ENCODE measurements around the gene GAGE13. TPM values are rescaled to one million over a fixed set of nuclear protein-coding genes. Genes with fewer than 3 reads are reported as not detected.

GAGE13 gene
- polyA plus RNA-seq, 1 of the 3 experiments (the other 2 are of a cell fraction), result not detected

DNA sequence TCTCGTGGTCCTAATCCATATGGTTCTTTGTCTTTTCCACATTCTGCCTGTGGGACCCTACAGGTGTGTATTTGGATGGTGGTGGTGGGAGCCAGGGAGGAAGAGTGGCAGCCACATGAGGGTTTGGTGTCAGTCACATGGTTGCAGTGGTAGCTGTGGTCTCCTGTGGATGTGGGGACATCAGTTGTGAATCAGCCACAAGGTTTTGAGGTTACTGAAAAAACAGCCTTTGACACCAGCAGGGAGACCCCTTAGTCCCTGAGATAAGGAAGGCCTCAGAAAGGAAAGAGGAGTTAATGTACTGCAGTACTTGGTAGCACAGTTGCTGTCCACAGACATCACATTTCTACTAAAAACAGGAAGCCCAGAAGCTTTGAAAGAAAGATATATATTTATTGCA is 43.7 kb upstream of the GAGE13 start (continued):
- no peak for TF ChIP-seq FOXM1 (IDR thresholded peaks at IDR 0.05; ENCODE audit: low read depth)

DNA sequence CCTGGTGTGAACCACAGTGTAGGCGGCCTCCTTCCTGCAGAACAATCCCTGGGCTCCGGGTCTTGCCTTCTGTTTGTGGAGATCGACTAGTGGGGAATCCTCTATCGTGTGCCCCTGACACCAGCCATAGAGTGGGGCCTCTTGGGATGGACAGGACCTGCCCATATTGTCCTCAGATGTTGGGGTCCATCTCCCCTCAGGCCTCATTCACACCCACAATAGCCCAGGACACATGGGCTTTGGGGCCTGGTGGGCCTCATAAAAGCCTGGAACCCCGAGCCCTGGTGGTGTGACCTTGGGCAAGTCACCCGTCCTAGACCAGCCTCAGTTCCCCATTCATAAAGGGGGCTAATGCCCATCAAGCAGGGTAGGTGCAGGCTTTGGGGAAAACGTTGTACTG is 41.2 kb upstream of the GAGE13 start:
- POLR2A ChIA-PET, result no interaction called here
- CTCF ChIA-PET, result no interaction called here

DNA sequence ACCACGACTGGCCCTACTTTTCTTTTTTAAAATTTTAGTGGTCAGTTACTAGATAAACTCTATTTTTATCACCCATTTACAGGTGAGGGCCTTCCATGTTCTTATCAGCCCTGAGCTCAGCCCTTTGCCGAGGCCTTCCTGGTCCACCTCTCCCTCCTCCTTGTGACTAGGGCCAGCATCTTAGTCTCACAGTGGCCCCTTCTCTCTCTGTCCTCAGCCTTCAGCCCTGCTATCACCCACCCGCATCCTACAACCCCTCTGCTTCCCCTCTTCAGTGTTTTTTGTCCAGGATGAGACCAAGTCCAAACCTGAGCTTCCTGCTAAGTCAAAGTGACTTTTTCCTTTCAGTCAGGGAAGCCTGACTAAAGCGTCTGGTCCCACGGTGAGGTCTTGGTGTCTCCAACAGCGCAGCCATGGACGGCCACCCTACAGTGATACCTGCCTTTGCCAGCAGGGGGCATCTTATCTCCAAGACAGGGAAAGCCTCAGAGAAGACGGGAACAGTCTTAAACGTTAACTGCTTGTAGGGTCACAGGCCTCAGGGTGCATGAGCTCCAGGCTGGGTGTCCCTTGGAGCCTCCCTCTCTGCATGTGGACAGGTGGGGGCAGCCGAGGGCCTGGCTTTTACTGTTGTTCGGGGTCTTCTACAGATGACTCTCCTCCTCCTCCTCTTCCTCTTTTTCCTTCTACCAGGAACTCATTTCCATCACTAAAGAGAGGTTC is 39.6 kb upstream of the GAGE13 start:
- Histone ChIP-seq H3K27ac (ENCODE audit: low read depth in 2 of 2, low read length in 1 of 2) (no peak overlapping the region), H3K9ac (no peak overlapping the region), H4K20me1 (ENCODE audit: insufficient read depth) (no peaks in the 10 kb centered on the region), H3K36me3 (replicated peaks in 1 of 2; ENCODE audit: control insufficient read depth in 1 of 2, insufficient read depth in 2 of 2, low read length in 1 of 2) (no peaks in the 10 kb centered on the region), H2AFZ (ENCODE audit: low read depth) (no peak overlapping the region), H3K4me1 (ENCODE audit: control insufficient read depth in 1 of 2, insufficient read depth in 2 of 2, low read depth in 1 of 2, low read length in 1 of 2) (no peaks in the 10 kb centered on the region), H3K79me2 (ENCODE audit: insufficient read depth) (no peaks in the 10 kb centered on the region), H3K4me2 (no peak overlapping the region), H3F3A (replicated peaks; ENCODE audit: insufficient read depth) (no peaks in the 10 kb centered on the region), H3K9me3 (no peaks in the 10 kb centered on the region), H3K4me3 (ENCODE audit: low read depth in 2 of 2, low read length in 1 of 2) (peak overlapping the region in 1 of 2 experiments; percentile 19; a peak in 1 of 4 replicates), H3K9me2 (no peaks in the 10 kb centered on the region), H3K27me3 (ENCODE audit: insufficient read depth) (peaks cover 23% of the 10 kb centered on the region; the same call in 1 of the 2 replicates)
- WGBS (ENCODE audit: low lambda C conversion rate), result 16% methylated on average over 11 of the region's 11 CpGs
- DNase-seq, result peak; percentile 60
- CTCF ChIA-PET, result interaction anchor here (0.6 to 2.2 kb wide), 11 partner anchors 8 to 548 kb away, joined by 3 to 9 read pairs (median 3); no protein-coding TSS in a partner anchor
- POLR2A ChIA-PET, result no interaction called here
- peak; percentile 56 for TF ChIP-seq SMC3 (IDR thresholded peaks at IDR 0.05; ENCODE audit: low read depth, low read length)
- TF ChIP-seq, protein P1, sequence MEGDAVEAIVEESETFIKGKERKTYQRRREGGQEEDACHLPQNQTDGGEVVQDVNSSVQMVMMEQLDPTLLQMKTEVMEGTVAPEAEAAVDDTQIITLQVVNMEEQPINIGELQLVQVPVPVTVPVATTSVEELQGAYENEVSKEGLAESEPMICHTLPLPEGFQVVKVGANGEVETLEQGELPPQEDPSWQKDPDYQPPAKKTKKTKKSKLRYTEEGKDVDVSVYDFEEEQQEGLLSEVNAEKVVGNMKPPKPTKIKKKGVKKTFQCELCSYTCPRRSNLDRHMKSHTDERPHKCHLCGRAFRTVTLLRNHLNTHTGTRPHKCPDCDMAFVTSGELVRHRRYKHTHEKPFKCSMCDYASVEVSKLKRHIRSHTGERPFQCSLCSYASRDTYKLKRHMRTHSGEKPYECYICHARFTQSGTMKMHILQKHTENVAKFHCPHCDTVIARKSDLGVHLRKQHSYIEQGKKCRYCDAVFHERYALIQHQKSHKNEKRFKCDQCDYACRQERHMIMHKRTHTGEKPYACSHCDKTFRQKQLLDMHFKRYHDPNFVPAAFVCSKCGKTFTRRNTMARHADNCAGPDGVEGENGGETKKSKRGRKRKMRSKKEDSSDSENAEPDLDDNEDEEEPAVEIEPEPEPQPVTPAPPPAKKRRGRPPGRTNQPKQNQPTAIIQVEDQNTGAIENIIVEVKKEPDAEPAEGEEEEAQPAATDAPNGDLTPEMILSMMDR (IDR thresholded peaks at IDR 0.05), result peak; percentile 77
- peak; percentile 59 for TF ChIP-seq RAD21 (IDR thresholded peaks at IDR 0.05; ENCODE audit: low read length)
- no peak for TF ChIP-seq FOXM1 (IDR thresholded peaks at IDR 0.05; ENCODE audit: low read depth)
- no peak for TF ChIP-seq MEF2A (IDR thresholded peaks at IDR 0.05; ENCODE audit: borderline replicate concordance, low read depth)
- TF ChIP-seq FOXJ3 (CRISPR knock-in tag; IDR thresholded peaks at IDR 0.05), result no peak
- TF ChIP-seq POLR2AphosphoS5 (IDR thresholded peaks at IDR 0.05; ENCODE audit: low read depth, low read length), result no peak
- TF ChIP-seq MXI1 (IDR thresholded peaks at IDR 0.05; ENCODE audit: low read depth, low read length), result no peak
- TF ChIP-seq, protein P2, sequence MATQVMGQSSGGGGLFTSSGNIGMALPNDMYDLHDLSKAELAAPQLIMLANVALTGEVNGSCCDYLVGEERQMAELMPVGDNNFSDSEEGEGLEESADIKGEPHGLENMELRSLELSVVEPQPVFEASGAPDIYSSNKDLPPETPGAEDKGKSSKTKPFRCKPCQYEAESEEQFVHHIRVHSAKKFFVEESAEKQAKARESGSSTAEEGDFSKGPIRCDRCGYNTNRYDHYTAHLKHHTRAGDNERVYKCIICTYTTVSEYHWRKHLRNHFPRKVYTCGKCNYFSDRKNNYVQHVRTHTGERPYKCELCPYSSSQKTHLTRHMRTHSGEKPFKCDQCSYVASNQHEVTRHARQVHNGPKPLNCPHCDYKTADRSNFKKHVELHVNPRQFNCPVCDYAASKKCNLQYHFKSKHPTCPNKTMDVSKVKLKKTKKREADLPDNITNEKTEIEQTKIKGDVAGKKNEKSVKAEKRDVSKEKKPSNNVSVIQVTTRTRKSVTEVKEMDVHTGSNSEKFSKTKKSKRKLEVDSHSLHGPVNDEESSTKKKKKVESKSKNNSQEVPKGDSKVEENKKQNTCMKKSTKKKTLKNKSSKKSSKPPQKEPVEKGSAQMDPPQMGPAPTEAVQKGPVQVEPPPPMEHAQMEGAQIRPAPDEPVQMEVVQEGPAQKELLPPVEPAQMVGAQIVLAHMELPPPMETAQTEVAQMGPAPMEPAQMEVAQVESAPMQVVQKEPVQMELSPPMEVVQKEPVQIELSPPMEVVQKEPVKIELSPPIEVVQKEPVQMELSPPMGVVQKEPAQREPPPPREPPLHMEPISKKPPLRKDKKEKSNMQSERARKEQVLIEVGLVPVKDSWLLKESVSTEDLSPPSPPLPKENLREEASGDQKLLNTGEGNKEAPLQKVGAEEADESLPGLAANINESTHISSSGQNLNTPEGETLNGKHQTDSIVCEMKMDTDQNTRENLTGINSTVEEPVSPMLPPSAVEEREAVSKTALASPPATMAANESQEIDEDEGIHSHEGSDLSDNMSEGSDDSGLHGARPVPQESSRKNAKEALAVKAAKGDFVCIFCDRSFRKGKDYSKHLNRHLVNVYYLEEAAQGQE (IDR thresholded peaks at IDR 0.05; ENCODE audit: low read depth, low read length), result no peak
- TF ChIP-seq, protein P3, sequence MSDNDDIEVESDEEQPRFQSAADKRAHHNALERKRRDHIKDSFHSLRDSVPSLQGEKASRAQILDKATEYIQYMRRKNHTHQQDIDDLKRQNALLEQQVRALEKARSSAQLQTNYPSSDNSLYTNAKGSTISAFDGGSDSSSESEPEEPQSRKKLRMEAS (IDR thresholded peaks at IDR 0.05; ENCODE audit: low read depth), result no peak
- TF ChIP-seq TEAD4 (IDR thresholded peaks at IDR 0.05; ENCODE audit: borderline replicate concordance, insufficient read depth), result no peak

More for the DNA sequence above, 41.2 kb upstream of the GAGE13 start:
- H3K9me2 ChIP-seq, result no peaks in the 10 kb centered on the region
- 13% methylated on average over 3 of the region's 7 CpGs for WGBS (ENCODE audit: low lambda C conversion rate)
- no peak overlapping the region for H3K4me2 ChIP-seq
- no peaks in the 10 kb centered on the region for H3K79me2 ChIP-seq (ENCODE audit: insufficient read depth)
- TF ChIP-seq GABPA (IDR thresholded peaks at IDR 0.05; ENCODE audit: low read depth) (no peak), RAD21 (IDR thresholded peaks at IDR 0.05; ENCODE audit: low read length) (no peak), FOSL2 (IDR thresholded peaks at IDR 0.05; ENCODE audit: borderline replicate concordance, low read depth) (no peak), FOXM1 (IDR thresholded peaks at IDR 0.05; ENCODE audit: low read depth) (no peak), MXI1 (IDR thresholded peaks at IDR 0.05; ENCODE audit: low read depth, low read length) (no peak), TCF12 (IDR thresholded peaks at IDR 0.05) (no peak), SIN3A (IDR thresholded peaks at IDR 0.05; ENCODE audit: borderline replicate concordance, low read depth, low read length) (no peak), YY1 (IDR thresholded peaks at IDR 0.05; ENCODE audit: low read depth) (no peak)
- TF ChIP-seq, protein P3 (IDR thresholded peaks at IDR 0.05; ENCODE audit: low read depth), result no peak
- TF ChIP-seq, protein P4, sequence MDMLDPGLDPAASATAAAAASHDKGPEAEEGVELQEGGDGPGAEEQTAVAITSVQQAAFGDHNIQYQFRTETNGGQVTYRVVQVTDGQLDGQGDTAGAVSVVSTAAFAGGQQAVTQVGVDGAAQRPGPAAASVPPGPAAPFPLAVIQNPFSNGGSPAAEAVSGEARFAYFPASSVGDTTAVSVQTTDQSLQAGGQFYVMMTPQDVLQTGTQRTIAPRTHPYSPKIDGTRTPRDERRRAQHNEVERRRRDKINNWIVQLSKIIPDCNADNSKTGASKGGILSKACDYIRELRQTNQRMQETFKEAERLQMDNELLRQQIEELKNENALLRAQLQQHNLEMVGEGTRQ (IDR thresholded peaks at IDR 0.05; ENCODE audit: borderline replicate concordance, low read depth, low read length), result no peak
- no peaks in the 10 kb centered on the region for H3K36me3 ChIP-seq (replicated peaks in 1 of 2; ENCODE audit: control insufficient read depth in 1 of 2, insufficient read depth in 2 of 2, low read length in 1 of 2)
- H3K9ac ChIP-seq, result no peak overlapping the region
- no peak overlapping the region for H2AFZ ChIP-seq (ENCODE audit: low read depth)
- no peaks in the 10 kb centered on the region for H4K20me1 ChIP-seq (ENCODE audit: insufficient read depth)
- H3K27ac ChIP-seq (ENCODE audit: low read depth in 2 of 2, low read length in 1 of 2), result no peak overlapping the region
- no peaks in the 10 kb centered on the region for H3F3A ChIP-seq (replicated peaks; ENCODE audit: insufficient read depth)
- no peak for DNase-seq
- H3K9me3 ChIP-seq, result no peaks in the 10 kb centered on the region
- H3K4me1 ChIP-seq (ENCODE audit: control insufficient read depth in 1 of 2, insufficient read depth in 2 of 2, low read depth in 1 of 2, low read length in 1 of 2), result no peaks in the 10 kb centered on the region
- H3K27me3 ChIP-seq (ENCODE audit: insufficient read depth), result peaks cover 18% of the 10 kb centered on the region; the same call in 1 of the 2 replicates
- H3K4me3 ChIP-seq (ENCODE audit: low read depth in 2 of 2, low read length in 1 of 2), result no peak overlapping the region

Data from SK-N-SH (cell line).